ENCODE results near the gene ADAM12. TPM values are rescaled to one million over a fixed set of nuclear protein-coding genes. Genes with fewer than 3 reads are reported as not detected.

Gene ADAM12
- total and polyA plus RNA-seq, 2 donors (not counting 3 experiments of a cell fraction or from before 2014, with no cell fraction given): 0.22 to 0.33 TPM

GRCh38 chr10:126262233-126262838 lies 125.9 kb downstream of the ADAM12 start:
- H3K79me2 ChIP-seq (ENCODE audit: control insufficient read depth, insufficient read depth, low read length): no peaks in the 10 kb centered on the region
- DNase-seq (ENCODE audit: low read depth, low spot score) (no peak), FAIRE-seq (no peak)
- H3K36me3 ChIP-seq (ENCODE audit: control insufficient read depth in 2 of 2, extremely low read depth in 1 of 2, insufficient read depth in 2 of 2, low read length in 2 of 2): no peaks in the 10 kb centered on the region
- no peaks in the 10 kb centered on the region for H3K9me3 ChIP-seq (replicated peaks; ENCODE audit: control insufficient read depth, insufficient read depth, low read length)
- H2AFZ ChIP-seq (ENCODE audit: low read depth, low read length): no peak overlapping the region
- no TSS peak for BruUV-seq (replicated peaks)
- intact Hi-C loops (cut with micrococcal nuclease): no loop called here
- no peaks in the 10 kb centered on the region for H3K4me1 ChIP-seq (ENCODE audit: control insufficient read depth, extremely low read depth, insufficient read depth, low read length)
- no peaks in the 10 kb centered on the region for H4K20me1 ChIP-seq (replicated peaks; ENCODE audit: control insufficient read depth, extremely low read depth, insufficient read depth, low read length)
- H3K9ac ChIP-seq (replicated peaks; ENCODE audit: extremely low read depth, insufficient read depth, low read length): no peak overlapping the region
- H3K4me3 ChIP-seq (replicated peaks in 1 of 3; ENCODE audit: insufficient read depth in 1 of 3, low read depth in 1 of 3, low read length in 3 of 3): no peak overlapping the region
- no peaks in the 10 kb centered on the region for H3K9me1 ChIP-seq (replicated peaks; ENCODE audit: control insufficient read depth, extremely low read depth, insufficient read depth, low read length)
- ChIA-PET CTCF (no interaction called here), POLR2A (no interaction called here)
- H3K4me2 ChIP-seq (ENCODE audit: insufficient read depth, low read length): no peak overlapping the region
- no peaks in the 10 kb centered on the region for H3K27me3 ChIP-seq (ENCODE audit: control insufficient read depth in 2 of 2, insufficient read depth in 2 of 2, low read length in 2 of 2)
- dilution Hi-C loops (cut with MboI; ENCODE audit: extremely low pct_ligation_motif_present, low sequenced_read_pairs): no loop called here
- no peak overlapping the region for H3K27ac ChIP-seq (ENCODE audit: insufficient read depth, low read depth, low read length)
- TF ChIP-seq POLR2AphosphoS5 (IDR thresholded peaks at IDR 0.05; ENCODE audit: insufficient read depth, low read depth, low read length) (no peak), MAX (IDR thresholded peaks at IDR 0.05; ENCODE audit: insufficient read depth, insufficient read length) (no peak), JUN (IDR thresholded peaks at IDR 0.05; ENCODE audit: borderline replicate concordance, insufficient read depth, insufficient read length, low read depth) (no peak), POLR2A (IDR thresholded peaks at IDR 0.05; ENCODE audit: low read depth, low read length) (no peak), MYC (IDR thresholded peaks at IDR 0.05; ENCODE audit: low read depth, low read length) (no peak), CTCF (IDR thresholded peaks at IDR 0.05; ENCODE audit: extremely low read depth in 1 of 2, insufficient read depth in 1 of 2, low read depth in 1 of 2, low read length in 2 of 2) (no peak), EZH2 (IDR thresholded peaks at IDR 0.05; ENCODE audit: borderline replicate concordance, low read depth, low read length, severe bottlenecking) (no peak), FOS (IDR thresholded peaks at IDR 0.05; ENCODE audit: borderline replicate concordance, insufficient read depth, low read length) (no peak), GATA2 (IDR thresholded peaks at IDR 0.05; ENCODE audit: insufficient read depth, insufficient read length, low read depth, low read length) (no peak)
